H1 (cell line): ENCODE data around the gene TMEM225. TPM values are rescaled to one million over a fixed set of nuclear protein-coding genes. Genes with fewer than 3 reads are reported as not detected.

ENCODE experiments used
- CHD7 ChIP-seq: fragments of 300-600 bp; sonication (generic); IDR thresholded peaks from 2 replicates; pipeline ENCODE4 v1.7.1; 2012; ENCODE audit warnings: low read length, moderate library complexity, mild to moderate bottlenecking, inconsistent platforms; ENCODE audit not compliant: insufficient replicate concordance
- polyA plus RNA-seq, 7 experiments: library from polyadenylated mRNA; depleted of rRNA in 3 of 7; stranded (reverse) in 5 of 7; unstranded in 2 of 7; fragments of >200 nt in 5 of 7; fragments of 200-250 nt in 2 of 7; gene quantifications; 1 replicate in 5 of 7; 2 replicates in 1 of 7; 4 replicates in 1 of 7; pipeline versions ENCODE4 v1.2.1 to v1.2.3, GENCODE V29; 2011 to 2013; ENCODE audit warnings: missing spikeins in 2 of 7, mixed read lengths in 2 of 7
- total RNA-seq: library from RNA; stranded (reverse); fragmentation: NEBNext Ultra II Directional; extraction: Animal tissue kit (Norgen Biotek cat#: 25700); gene quantifications from 2 replicates; pipeline ENCODE4 v1.2.1, GENCODE V29; 2021

The TMEM225 gene
- total and polyA plus RNA-seq, 2 of the 8 experiments (the other 6 are each of a cell fraction or from before 2014, with no cell fraction given): not detected

- TF ChIP-seq CHD7: no peak
These were observed 46.3 kb downstream of the TMEM225 start (continued) for GRCh38 chr11:123839131-123839530.
